Fibroblast of skin of left quadriceps (primary cell): ENCODE results near the gene TPGS2.
"Not testable (repeated sequence)": the region's sequence is repeated elsewhere in the genome, so short reads cannot be mapped to it uniquely, and the experiment has no call there.

Experiments
- DNase-seq, 2 experiments: peaks; one replicate each; pipeline ENCODE4 v3.0.0-alpha.2; 2013; ENCODE audit warnings: low read depth in 2 of 2

The TPGS2 gene, protein sequence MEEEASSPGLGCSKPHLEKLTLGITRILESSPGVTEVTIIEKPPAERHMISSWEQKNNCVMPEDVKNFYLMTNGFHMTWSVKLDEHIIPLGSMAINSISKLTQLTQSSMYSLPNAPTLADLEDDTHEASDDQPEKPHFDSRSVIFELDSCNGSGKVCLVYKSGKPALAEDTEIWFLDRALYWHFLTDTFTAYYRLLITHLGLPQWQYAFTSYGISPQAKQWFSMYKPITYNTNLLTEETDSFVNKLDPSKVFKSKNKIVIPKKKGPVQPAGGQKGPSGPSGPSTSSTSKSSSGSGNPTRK

DNA sequence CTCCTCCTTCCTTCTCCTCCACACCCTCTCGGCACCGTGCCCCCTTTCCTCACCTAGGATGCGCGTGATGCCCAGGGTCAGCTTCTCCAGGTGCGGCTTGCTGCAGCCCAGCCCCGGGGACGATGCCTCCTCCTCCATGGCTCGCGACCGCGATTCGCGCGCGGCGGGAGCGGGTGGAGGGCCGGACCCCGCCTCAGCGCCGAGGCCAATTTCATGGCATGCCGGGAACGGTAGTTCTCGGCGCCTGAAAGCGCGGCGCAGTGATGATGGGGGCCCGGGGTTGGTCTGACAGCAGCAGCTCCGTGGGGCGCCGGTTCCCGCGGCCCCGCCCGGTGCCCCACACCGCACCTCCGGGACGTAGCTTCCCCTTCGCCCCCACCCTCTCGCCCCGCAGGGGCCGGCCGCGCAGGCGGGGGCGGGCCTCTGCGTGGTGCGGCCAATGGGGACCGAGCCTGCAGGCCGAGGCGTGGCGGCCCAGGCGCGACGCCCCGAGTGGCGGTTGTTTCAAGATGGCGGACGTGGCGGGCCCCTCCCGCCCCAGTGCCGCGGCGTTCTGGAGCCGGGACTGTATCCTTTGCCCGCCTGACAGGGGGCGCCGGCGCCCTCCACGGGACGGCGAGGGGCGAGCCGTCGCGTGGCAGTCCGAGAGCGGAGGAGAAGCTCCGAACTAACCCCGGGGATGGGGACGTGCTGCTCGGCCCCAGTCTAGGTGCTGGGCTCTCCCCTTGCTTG, at the start of gene TPGS2, which contains the start of gene KIAA1328:
TSS of gene TPGS2 (minus strand) at position 373 of the 732 bp plus-strand sequence. CDS start at position 138, 235 bp downstream.
TSS of gene KIAA1328 (plus strand) at position 498 of the 732 bp plus-strand sequence. CDS start at position 510, 12 bp downstream.
- DNase-seq: peak; percentile 77 to 81

DNA sequence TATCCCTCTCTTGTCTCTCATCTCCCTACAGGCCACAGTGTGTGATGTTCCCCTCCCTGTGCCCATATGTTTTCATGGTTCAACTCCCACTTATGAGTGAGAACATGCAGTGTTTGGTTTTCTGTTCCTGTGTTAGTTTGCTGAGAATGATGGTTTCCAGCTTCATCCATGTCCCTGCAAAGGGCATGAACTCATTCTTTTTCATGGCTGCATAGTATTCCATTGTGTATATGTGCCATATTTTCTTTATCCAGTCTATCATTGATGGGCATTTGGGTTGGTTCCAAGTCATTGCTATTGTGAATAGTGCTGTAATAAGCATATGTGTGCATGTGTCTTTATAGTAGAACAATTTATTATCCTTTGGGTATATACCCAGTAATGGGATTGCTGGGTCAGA, 45.0 kb upstream of the TPGS2 start:
- DNase-seq: not testable (repeated sequence)

DNA sequence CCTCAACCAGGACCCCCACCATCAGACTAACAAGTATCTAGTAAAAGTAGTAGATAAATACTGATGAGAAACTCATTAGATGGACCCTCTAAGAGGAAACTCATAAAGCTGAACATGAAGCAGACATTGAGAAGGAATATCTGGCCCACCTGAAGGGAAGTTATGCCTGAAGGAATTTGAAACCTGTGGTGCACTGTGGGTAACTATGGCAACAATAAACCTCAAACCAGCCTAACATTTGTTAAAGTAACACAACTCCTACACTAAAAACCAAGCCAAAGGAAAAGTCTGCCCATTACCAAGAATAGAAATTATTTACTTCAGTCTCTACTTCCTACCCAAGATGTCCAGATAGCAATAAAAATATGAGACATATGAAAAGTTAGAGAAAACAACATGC, 43.5 kb upstream of the TPGS2 start:
- DNase-seq: no peak

DNA sequence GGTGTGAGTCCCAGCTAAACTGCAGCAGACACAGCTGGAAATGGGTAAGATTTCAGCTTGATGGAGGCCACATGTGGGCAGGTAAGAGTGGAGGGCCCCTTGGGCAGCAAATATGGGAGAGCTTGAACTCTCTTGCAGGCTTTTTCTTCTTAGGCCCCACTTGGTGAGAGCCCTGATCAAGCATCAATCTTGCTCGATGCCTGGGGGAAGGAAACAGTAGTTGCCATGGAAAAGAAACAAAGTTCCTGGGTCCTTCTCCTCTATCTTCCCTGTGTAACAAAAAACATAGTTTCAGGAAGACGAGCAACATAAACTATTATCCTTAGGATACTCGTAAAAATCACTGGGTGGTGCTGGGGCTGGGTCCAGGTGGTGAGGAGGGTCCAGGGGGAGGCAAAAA, 43.0 kb upstream of the TPGS2 start:
- no peak for DNase-seq

DNA sequence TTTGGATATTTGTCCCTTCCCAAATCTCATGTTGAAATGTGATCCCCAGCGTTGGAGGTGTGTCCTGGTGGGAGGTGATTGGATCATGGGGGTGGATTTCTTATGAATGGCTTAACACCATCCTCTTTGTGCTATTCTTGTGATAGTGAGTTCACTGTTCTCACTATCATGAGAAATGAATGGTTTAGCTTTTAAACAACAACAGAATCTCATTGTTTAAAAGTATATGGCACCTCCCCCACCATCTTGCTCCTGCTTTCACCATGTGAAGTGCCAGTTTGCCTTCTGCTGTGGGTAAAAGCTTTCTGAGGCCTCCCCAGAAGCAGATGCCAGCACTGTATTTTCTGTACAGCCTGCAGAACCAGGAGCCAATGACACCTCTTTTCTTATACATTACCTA, 38.3 kb upstream of the TPGS2 start:
- DNase-seq: no peak

DNA sequence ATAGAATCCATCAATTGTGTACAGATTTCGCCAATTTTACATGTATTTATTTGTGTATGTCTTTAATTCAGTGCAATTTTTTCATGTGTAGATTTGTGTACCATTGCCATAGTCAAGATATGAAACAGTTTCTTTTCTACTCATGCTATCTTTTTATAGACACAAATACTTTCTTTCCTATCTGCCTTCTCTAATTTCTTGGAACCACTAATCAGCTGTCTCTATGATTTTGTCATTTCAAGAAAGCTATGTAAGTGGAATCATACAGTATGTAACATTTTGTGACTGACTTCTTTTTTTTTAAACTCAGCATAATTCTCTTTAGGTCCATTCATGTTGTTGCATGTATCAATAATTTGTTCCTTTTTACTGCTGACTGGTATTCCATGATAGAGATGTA, 33.4 kb upstream of the TPGS2 start:
- no peak for DNase-seq

DNA sequence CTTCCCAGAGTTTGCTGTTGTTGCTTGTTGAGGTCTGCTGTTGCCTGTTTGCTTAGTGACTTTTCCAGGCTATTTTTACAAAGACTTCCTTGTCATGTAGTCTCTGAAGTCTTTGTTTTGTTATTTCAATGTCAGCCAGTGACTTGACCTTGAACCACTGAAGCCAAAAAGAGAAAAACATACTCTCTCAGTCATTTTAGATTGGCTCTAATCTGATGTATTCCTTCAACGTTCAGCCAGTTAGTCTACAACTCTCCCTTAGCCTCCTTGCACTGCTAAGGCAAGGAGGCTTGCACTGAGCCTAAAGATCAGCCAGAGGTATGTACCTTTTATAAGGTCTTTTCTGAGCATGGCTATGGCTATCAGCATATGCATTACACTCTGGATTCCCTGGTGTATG, 28.0 kb upstream of the TPGS2 start:
- DNase-seq: no peak

DNA sequence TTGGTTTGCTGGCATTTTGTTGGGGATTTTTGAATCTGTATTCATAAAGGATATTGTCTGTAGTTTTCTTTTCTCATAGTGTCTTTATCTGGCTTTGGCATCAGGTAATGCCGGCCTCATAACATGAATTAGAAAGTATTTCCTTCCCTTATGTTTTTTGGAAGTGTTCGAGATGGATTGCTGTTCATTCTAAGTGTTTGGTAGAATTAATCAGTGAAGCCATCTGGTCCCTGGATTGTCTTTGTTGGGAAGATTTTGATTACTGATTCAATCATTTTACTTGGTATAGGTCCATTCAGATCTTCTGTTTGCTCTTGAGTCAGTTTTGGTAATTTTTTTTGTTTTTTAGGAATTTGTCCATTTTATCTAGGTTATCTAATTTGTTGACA, 22.4 kb upstream of the TPGS2 start:
- DNase-seq: no peak

DNA sequence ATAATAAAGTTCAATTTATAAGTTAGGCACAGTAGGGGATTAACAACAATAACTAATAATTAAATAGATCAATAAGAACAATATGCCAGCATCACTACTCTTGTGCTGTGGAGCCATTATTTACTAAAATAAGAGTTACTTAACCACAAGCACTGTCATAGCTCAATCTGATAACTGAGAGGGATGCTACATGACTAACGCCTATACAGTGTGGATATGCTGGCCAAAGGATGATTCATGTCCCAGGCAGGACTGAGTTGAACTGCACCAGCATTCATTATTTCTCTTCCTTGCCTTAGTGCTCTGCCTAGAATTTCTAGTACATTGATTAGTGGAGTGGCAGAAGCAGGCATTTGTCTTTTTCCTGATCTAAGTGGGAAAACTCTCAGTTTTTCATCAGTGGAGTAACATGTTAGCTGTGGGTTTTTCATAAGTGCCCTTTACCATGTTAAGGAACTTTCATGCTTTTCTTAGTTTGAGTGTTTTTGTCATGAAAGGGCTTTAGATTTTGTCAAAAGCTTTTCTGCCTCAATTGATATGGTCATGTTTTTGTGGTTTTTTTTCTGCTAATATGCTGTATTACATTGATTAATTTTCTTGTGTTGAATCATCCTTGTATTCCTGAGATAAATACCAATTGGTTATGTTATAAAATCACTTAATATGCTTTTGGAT, 21.9 kb upstream of the TPGS2 start:
- peak; percentile 76 to 80 for DNase-seq

DNA sequence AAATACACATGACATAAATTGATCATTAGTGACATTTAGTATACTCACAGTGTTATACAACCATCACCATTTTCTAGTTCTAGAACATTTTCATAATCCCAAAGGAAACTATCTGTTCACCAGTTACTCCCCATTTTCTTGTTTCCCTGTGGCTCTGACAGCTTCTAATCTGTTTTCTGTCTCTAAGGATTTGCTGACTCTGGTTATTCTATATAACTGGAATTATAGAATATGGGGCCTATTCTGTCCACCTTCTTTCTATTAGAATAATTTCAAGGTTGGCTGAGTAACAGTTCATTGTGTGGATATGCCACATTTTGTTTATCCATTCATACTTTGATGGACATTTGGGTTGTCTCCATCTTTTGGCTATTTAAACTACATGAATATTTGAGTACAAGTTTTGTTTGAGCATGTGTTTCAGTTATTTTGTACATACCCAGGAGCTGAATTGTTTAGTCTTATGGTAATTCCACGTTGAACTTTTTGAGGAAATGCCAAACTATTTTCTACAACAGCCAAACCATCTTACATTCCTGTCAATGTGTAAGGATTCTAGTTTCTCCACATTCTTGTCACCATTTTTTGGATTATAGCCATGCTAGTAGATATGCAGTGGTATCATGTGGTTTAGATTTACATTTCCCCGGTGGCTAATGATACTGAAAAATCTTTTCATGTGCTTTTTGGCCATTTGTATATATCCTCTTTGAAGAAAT, 20.6 kb upstream of the TPGS2 start:
- DNase-seq: peak; percentile 85 to 88

DNA sequence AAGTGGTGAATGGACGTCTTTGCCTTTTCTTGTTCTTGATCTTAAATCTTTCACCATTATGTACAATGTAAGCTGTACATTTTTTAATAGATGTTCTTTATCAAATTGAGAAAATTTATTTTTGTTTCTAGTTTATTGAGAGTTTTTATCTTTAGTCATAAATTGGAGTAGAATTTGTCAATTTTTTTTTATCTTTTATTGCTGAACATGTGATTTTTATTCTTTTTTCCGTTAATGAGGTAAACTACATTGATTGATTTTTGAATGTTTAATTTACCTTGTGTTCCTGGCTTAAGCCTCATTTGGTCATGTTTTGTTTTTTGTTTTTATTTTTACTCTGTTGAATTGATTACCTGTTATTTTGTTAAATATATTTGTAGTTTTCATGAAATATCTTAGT, 19.8 kb upstream of the TPGS2 start:
- no peak for DNase-seq

DNA sequence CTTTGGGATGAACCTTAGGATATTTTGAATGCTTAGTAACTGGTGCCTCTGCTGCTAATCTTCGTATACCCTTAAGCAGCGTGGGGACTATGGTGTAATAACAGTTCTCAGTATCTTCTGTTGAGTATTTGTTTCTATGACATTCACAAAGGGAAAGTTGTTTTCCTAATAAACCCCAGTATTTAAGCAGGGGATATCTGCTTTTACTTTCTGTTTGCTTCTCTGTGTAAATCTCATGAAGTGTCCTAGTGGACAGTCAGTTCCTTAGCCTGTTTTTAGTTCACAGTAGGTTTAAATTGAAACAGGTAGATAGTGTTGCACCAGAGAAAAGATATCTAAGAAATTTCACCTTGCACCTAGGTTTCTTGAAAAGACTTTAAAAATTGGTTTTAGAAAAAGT, 15.0 kb upstream of the TPGS2 start:
- no peak for DNase-seq

DNA sequence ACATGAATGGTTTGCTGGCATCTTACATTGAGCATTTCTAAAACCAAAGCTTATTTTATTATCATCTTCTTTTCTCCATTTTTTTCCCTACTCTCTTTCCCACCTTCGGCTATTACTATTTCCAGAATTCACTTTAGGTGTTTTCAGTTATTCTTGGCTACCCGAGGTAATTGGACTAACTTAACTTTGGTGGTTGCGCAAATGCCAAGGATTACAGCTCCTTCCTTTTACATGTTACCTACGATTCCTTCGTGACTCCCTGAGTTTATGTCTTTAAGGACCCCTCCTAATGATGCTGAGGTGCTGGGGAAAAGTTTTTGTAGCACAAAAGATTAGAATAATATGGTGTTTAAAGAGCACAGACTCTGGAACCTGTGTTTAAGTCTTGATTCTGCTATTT, 14.4 kb upstream of the TPGS2 start:
- DNase-seq: no peak

DNA sequence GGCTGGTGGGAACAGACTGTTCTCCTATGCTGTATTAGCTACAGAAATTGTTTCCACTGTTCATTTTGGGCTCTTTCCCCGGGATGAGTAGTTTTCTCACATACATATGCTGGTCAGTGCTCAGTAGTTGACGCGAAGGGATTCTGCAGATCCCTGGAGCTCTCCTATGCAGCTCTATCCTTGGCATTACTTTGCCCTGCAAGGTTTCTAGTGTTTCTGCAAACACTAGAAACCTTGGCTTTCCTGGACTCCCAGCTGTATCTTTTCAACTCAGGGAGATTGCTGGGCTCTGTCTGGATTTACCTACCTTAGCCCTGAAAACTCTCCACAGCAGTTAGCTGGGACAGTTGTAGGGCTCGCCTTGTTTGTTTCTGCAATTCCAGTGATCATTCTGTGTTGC, 11.0 kb upstream of the TPGS2 start:
- DNase-seq: no peak

DNA sequence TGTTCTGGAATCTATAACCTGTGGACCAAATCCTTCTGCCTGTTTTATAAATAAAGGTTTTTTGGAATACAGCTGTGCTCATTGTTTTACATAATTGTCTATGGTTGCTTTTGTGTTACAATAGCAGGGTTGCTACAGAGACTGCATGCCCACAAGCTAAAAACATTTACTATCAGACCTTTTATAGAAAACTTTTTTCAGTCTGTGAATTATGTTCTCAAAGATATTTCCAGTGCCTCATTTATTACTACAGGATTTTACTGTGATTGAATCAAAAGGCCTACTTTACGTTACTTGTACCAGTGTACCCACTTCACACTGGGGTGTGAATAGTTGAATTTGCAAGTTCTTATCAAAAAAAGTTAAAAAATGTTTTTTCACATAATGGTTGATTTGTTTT, 7.1 kb upstream of the TPGS2 start:
- no peak for DNase-seq

DNA sequence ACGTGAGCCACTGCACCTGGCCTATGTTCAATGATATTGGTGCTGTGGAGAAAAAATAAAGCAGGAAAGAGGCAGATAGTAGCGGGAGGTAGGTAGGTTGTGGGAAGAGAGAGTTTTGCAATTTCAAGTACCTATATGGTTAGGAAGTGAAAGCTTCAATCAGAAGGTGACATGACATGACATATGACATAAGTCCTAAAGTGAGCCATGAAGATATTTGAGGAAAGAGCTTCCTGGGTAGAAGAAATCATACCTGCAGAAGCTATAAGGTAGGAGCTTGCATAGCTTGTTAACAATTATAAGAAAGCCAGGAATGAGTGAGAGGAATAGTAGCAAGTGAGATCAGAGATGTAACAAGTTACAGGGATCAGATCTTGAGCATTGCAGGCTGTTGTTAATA, 4.3 kb upstream of the TPGS2 start:
- DNase-seq: no peak

DNA sequence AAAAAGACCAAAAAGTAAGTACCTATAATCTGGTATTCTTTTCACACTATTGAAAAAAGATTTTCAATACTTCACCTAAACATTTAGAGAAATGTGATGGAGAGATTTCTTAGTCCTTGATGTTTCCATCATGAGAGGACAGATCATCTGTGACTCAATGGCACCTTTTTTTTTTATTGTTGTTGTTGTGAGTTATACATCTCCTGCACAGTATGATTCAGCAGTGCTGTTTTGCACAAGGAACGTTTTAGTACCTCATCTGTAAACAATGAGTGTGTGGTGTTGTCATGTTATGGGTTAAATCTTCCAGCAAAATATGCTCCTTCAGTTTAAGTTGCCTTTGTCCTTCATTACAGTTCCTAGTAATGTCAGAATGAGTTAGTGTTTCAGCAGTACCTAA, 2.3 kb upstream of the TPGS2 start:
- DNase-seq: no peak

DNA sequence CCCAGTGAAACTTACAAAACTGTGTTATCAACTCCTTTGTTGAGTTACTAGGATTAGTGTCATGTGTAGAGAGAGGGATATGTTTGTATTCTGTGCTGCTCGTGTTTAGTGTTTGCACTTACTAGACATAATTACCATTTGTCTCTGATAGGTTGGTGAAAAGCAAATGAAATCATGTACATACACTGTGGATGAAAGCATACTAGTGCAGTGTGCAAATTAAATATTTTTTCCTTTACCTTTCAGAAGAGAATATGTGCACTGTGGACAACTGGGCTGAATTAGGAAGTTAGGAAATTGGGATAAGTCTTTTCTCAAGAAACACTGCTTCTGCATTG, 1.3 kb upstream of the TPGS2 start:
- DNase-seq: no peak

DNA sequence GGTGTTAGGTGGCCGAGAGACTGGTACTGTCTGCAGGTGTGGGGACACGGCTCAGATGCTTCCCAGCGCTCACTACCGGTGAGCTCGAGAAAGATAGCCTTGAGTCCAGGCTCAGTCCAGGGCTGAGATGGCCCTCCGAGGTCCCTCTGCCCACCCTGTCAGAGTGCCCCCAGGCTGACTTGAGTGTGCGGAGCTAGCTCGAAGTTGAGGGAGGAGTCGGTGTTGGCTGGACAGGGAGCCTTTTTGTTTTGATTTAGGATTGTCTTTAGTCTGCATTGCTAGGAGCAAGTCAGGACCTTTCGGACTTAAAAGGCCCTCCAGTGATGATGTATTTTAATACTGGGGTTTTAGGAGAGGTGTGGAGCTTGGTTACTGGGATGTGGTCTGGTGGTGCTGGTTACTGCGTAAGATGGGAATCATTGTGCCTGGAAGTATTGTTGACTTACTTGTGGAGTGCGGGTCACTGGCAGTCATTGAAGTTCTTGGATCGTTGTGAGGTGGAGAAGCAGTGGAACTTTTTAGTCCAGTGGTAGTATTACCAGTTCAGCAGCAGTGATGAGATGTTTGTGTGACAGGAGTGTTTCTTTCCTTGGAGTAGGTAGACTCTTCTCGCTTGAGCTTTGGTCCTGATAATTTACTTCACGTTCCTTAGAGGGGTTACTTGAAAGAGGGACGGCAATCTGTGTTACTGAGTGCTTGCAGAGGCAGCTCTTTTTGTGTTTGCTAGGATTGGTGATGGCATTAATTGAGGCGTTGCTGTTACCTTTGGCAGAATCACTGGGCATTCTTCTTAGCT, 758 bp upstream of the TPGS2 start:
- no peak for DNase-seq

DNA sequence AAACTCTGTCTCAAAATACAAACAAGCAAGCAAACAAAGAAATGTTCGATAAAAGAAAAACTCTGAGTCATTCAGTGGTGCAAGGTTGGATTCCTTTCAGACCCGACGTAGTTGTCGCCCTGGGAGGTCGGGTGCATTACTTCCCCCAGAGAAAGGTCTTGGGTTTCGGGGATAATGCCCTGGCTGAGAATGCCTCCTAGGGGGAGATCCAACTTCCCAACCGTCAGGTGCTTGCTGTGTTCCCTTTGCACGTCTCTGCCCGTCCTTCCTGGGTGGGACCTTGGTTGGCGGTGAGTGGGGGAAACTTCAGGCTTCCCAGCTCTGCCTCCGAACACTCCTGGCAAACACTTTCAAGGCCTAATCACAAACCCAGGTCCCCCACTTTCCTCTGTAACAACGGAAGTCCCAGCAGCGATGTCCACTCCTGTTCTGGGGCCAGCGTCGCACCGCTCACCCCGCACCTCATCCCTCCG, 609 bp downstream of the TPGS2 start:
- DNase-seq: no peak

DNA sequence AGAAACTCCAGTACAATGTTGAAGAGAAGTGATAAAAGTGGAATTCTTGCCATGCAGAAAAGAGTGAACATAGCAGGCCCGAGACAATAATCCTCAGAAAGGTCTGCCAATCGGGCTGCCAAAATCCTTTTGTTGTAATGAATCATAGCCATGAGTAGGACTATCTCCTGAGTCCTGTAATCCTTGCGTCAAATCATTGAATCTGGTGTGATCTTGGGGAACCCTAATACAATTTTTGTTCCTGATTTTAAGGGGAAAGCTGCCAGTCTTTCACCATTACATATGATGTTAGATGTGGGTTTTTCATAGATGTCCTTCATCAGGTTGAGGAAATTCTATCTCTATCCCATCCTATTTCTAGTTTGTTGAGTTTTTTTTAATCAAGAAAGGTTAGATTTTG, 2.2 kb downstream of the TPGS2 start:
- no peak for DNase-seq
